Fibroblast of lung (primary cell): ENCODE data around the gene PI4K2B.

ENCODE experiments used
- EZH2 ChIP-seq: IDR thresholded peaks from 2 replicates; pipeline ENCODE4 v1.5.1; 2012; ENCODE audit warnings: low read length, control low read depth, mild to moderate bottlenecking; ENCODE audit errors: missing control alignments
- TF ChIP-seq, protein P1 (sequence below), 2 donors: IDR thresholded peaks in 1 of 2; conservative IDR thresholded peaks in 1 of 2; 1 replicate in 1 of 2; 2 replicates in 1 of 2; pipeline ENCODE4 v1.5.1; 2011 to 2012; ENCODE audit warnings: low read length in 2 of 2, control low read depth in 1 of 2, inconsistent platforms in 1 of 2, low read depth in 1 of 2, mild to moderate bottlenecking in 1 of 2

GRCh38 chr4:25215511-25215910 is 18.3 kb upstream of the PI4K2B start:
- TF ChIP-seq, protein P1, sequence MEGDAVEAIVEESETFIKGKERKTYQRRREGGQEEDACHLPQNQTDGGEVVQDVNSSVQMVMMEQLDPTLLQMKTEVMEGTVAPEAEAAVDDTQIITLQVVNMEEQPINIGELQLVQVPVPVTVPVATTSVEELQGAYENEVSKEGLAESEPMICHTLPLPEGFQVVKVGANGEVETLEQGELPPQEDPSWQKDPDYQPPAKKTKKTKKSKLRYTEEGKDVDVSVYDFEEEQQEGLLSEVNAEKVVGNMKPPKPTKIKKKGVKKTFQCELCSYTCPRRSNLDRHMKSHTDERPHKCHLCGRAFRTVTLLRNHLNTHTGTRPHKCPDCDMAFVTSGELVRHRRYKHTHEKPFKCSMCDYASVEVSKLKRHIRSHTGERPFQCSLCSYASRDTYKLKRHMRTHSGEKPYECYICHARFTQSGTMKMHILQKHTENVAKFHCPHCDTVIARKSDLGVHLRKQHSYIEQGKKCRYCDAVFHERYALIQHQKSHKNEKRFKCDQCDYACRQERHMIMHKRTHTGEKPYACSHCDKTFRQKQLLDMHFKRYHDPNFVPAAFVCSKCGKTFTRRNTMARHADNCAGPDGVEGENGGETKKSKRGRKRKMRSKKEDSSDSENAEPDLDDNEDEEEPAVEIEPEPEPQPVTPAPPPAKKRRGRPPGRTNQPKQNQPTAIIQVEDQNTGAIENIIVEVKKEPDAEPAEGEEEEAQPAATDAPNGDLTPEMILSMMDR (conservative IDR thresholded peaks at IDR 0.05 in 1 of 2, IDR thresholded peaks at IDR 0.05 in 1 of 2; ENCODE audit: low read depth in 1 of 2, low read length in 2 of 2), result no peak
- TF ChIP-seq EZH2, result no peak
